ENCODE results near the gene RNF215.

Gene RNF215

GRCh38 chr22:30386608-30386959 is 627 bp downstream of the RNF215 start:
- FAIRE-seq: no peak
- DNase-seq (ENCODE audit: insufficient read length, low spot score): no peak
- TF ChIP-seq TAF1 (IDR thresholded peaks at IDR 0.05; ENCODE audit: low read depth, low read length): no peak

- no peak for TF ChIP-seq PAX5 (IDR thresholded peaks at IDR 0.05; ENCODE audit: insufficient read depth, low read length, severe bottlenecking)
- TF ChIP-seq POLR2A (IDR thresholded peaks at IDR 0.05; ENCODE audit: low read depth, low read length): no peak
- TF ChIP-seq POLR2AphosphoS5 (IDR thresholded peaks at IDR 0.05; ENCODE audit: low read depth, low read length): no peak
- TF ChIP-seq SPI1 (IDR thresholded peaks at IDR 0.05; ENCODE audit: low read depth, low read length): no peak
- no peak for TF ChIP-seq POU2F2 (IDR thresholded peaks at IDR 0.05; ENCODE audit: low read depth, low read length)
- no peak for TF ChIP-seq TAF1 (IDR thresholded peaks at IDR 0.05; ENCODE audit: low read depth, low read length)
- no peak for FAIRE-seq
- no peak for DNase-seq (ENCODE audit: insufficient read length, low spot score)
Measured at GRCh38 chr22:30385942-30386341, 1.3 kb downstream of the RNF215 start.

- FAIRE-seq (no peak), DNase-seq (ENCODE audit: insufficient read length, low spot score) (no peak)
Measured at GRCh38 chr22:30383061-30383460, 4.2 kb downstream of the RNF215 start.

GRCh38 chr22:30382340-30382739 is 4.9 kb downstream of the RNF215 start:
- no peak for DNase-seq (ENCODE audit: insufficient read length, low spot score)
- TF ChIP-seq SPI1 (IDR thresholded peaks at IDR 0.05; ENCODE audit: low read depth, low read length) (no peak), TAF1 (IDR thresholded peaks at IDR 0.05; ENCODE audit: low read depth, low read length) (no peak), POLR2AphosphoS5 (IDR thresholded peaks at IDR 0.05; ENCODE audit: low read depth, low read length) (no peak), PAX5 (IDR thresholded peaks at IDR 0.05; ENCODE audit: insufficient read depth, low read length, severe bottlenecking) (no peak), POU2F2 (IDR thresholded peaks at IDR 0.05; ENCODE audit: low read depth, low read length) (no peak), POLR2A (IDR thresholded peaks at IDR 0.05; ENCODE audit: low read depth, low read length) (no peak)
- no peak for FAIRE-seq

More at GRCh38 chr22:30383061-30383460, 4.2 kb downstream of the RNF215 start:
- TF ChIP-seq TAF1 (IDR thresholded peaks at IDR 0.05; ENCODE audit: low read depth, low read length) (no peak), POU2F2 (IDR thresholded peaks at IDR 0.05; ENCODE audit: low read depth, low read length) (no peak), POLR2A (IDR thresholded peaks at IDR 0.05; ENCODE audit: low read depth, low read length) (no peak), PAX5 (IDR thresholded peaks at IDR 0.05; ENCODE audit: insufficient read depth, low read length, severe bottlenecking) (no peak), POLR2AphosphoS5 (IDR thresholded peaks at IDR 0.05; ENCODE audit: low read depth, low read length) (no peak), SPI1 (IDR thresholded peaks at IDR 0.05; ENCODE audit: low read depth, low read length) (no peak)

DNA sequence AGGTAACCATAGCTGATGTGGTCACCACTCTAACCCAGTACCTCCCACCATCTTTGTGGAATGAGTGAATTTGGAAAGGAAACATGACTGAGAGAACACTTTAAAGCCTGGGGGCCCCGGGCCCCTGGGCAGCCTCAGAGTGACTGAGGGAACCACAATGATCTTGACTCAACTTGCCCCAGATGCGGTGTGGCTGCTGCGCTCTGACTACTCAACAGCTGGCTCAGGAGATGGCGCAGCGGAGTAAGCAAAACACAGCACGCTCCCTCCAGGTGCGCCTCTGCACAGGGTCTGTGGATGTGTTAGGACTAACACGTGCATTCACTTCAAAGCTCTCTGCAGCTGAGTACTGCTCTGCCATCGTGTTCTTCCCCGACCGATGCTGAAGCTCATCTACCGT is 5.9 kb downstream of the RNF215 start:
- no peak for DNase-seq (ENCODE audit: insufficient read length, low spot score)
- TF ChIP-seq POLR2A (IDR thresholded peaks at IDR 0.05; ENCODE audit: low read depth, low read length) (no peak), PAX5 (IDR thresholded peaks at IDR 0.05; ENCODE audit: insufficient read depth, low read length, severe bottlenecking) (no peak), POU2F2 (IDR thresholded peaks at IDR 0.05; ENCODE audit: low read depth, low read length) (no peak), TAF1 (IDR thresholded peaks at IDR 0.05; ENCODE audit: low read depth, low read length) (no peak), SPI1 (IDR thresholded peaks at IDR 0.05; ENCODE audit: low read depth, low read length) (no peak), POLR2AphosphoS5 (IDR thresholded peaks at IDR 0.05; ENCODE audit: low read depth, low read length) (no peak)
- no peak for FAIRE-seq

- TF ChIP-seq POU2F2 (IDR thresholded peaks at IDR 0.05; ENCODE audit: low read depth, low read length): no peak
- no peak for FAIRE-seq
Measured at GRCh38 chr22:30380011-30380410, 7.2 kb downstream of the RNF215 start.

GRCh38 chr22:30375312-30375849 is 11.8 kb downstream of the RNF215 start:
- DNase-seq (ENCODE audit: insufficient read length, low spot score) (no peak), FAIRE-seq (no peak)
- no peak for TF ChIP-seq POU2F2 (IDR thresholded peaks at IDR 0.05; ENCODE audit: low read depth, low read length)

More at GRCh38 chr22:30380011-30380410, 7.2 kb downstream of the RNF215 start:
- no peak for DNase-seq (ENCODE audit: insufficient read length, low spot score)

- TF ChIP-seq SPI1 (IDR thresholded peaks at IDR 0.05; ENCODE audit: low read depth, low read length) (no peak), PAX5 (IDR thresholded peaks at IDR 0.05; ENCODE audit: insufficient read depth, low read length, severe bottlenecking) (no peak), TAF1 (IDR thresholded peaks at IDR 0.05; ENCODE audit: low read depth, low read length) (no peak), POLR2AphosphoS5 (IDR thresholded peaks at IDR 0.05; ENCODE audit: low read depth, low read length) (no peak), POU2F2 (IDR thresholded peaks at IDR 0.05; ENCODE audit: low read depth, low read length) (no peak), POLR2A (IDR thresholded peaks at IDR 0.05; ENCODE audit: low read depth, low read length) (no peak)
- FAIRE-seq: no peak
Measured at GRCh38 chr22:30373331-30374325, 13.6 kb downstream of the RNF215 start.

GRCh38 chr22:30372915-30373314 is 14.3 kb downstream of the RNF215 start:
- no peak for DNase-seq (ENCODE audit: insufficient read length, low spot score)
- TF ChIP-seq POLR2AphosphoS5 (IDR thresholded peaks at IDR 0.05; ENCODE audit: low read depth, low read length) (no peak), SPI1 (IDR thresholded peaks at IDR 0.05; ENCODE audit: low read depth, low read length) (no peak), POLR2A (IDR thresholded peaks at IDR 0.05; ENCODE audit: low read depth, low read length) (no peak), POU2F2 (IDR thresholded peaks at IDR 0.05; ENCODE audit: low read depth, low read length) (no peak)
- FAIRE-seq: no peak

More at GRCh38 chr22:30373331-30374325, 13.6 kb downstream of the RNF215 start:
- no peak for DNase-seq (ENCODE audit: insufficient read length, low spot score)

- TF ChIP-seq PAX5 (IDR thresholded peaks at IDR 0.05; ENCODE audit: insufficient read depth, low read length, severe bottlenecking) (no peak), SPI1 (IDR thresholded peaks at IDR 0.05; ENCODE audit: low read depth, low read length) (no peak), TAF1 (IDR thresholded peaks at IDR 0.05; ENCODE audit: low read depth, low read length) (no peak), POLR2A (IDR thresholded peaks at IDR 0.05; ENCODE audit: low read depth, low read length) (no peak), POU2F2 (IDR thresholded peaks at IDR 0.05; ENCODE audit: low read depth, low read length) (no peak), POLR2AphosphoS5 (IDR thresholded peaks at IDR 0.05; ENCODE audit: low read depth, low read length) (no peak)
- DNase-seq (ENCODE audit: insufficient read length, low spot score): no peak
- no peak for FAIRE-seq
Measured at GRCh38 chr22:30371981-30372380, 15.2 kb downstream of the RNF215 start.
